ENCODE measurements around the gene SNX27.
"Not testable (repeated sequence)": the region's sequence is repeated elsewhere in the genome, so short reads cannot be mapped to it uniquely, and the experiment has no call there.

Gene SNX27

DNA sequence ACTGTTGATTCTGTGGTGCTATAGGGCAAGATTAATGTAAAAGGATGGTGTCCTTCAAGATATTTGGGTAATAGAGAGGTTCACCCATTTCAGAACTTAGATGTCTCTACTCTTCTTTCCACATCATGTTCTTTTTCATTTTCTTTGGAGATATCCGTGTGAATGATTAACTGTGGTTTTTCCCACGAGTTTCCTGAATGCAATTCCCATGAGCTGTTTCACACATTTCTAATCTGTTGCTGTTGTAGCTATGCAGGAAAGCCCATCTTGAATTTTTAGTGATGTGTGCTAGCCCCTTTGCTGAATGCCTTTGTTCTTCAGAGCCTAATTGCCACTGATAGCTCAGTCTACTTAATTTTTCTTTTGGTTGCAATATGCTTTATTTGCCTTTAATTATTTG lies 27.6 kb downstream of the SNX27 start:
- peak; percentile 75 for DNase-seq (ENCODE audit: low read depth)

DNA sequence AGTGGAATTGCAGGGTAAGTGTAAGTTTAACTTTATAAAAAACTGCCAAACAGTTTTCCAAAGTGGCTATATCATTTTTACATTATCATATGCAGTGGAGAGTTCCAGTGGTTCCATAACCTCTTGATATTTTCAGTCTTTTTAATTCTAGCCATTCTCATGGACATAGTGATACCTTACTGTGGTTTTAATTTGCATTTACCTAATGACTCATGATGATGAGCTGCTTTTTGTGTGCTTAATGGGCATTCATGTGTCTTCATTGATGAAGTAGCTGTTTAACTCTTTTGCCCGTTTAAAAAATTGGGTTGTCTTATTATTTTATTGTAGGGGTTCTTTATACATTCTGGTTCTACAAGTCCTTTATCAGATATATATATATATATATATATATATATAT lies 29.4 kb downstream of the SNX27 start:
- peak; percentile 17 for DNase-seq (ENCODE audit: low read depth)

DNA sequence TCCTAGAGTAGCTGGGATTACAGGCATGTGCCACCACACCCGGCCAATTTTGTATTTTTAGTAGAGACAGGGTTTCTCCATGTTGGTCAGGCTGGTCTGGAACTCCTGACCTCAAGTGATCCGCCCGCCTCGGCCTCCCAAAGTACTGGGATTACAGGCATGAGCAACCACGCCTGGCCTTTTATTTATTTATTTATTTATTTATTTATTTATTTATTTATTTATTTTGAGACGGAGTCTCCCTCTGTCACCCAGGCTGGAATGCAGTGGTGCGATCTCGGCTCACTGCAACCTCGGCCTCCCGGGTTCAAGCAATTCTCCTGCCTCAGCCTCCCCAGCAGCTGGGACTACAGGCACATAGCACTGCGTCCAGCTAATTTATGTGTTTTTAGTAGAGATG lies 31.2 kb downstream of the SNX27 start:
- not testable (repeated sequence) for DNase-seq (ENCODE audit: low read depth)

DNA sequence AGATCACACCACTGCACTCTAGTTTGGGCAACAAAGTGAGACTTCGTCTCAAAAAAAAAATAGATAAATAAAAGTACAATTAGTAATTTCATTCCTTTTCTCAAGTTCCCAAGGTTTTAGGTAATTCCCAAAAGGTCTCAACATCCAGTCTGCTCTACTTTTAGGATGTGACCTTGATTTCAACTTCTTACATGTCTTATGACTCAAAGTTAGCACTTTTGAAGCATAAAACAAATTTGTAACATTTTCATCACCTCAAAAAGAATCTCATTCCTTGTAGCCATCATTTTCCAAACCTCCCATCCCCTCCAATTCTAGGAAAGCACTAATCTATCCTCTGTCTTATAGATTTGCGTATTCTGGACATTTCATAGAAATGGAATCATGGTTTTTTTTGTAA lies 32.2 kb downstream of the SNX27 start:
- no peak for DNase-seq (ENCODE audit: low read depth)

DNA sequence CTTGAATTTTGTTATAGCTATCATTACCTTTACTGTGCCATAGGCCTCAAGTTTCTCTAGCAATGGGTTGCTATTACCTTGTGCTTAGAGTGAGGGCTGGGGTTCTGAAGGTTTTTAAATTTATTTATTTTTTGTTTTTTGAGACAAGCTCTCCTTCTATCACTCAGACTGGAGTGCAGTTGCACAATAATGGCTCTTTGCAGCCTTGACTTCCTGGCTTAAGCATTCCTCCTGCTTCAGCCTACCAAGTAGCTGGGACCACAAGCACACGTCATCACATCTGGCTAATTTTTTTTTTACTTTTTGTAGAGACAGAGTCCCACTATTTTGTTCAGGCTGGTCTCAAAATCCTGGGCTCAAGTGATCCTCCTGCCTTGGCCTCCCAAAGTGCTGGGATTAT lies 41.5 kb downstream of the SNX27 start:
- peak; percentile 55 for DNase-seq (ENCODE audit: low read depth)

DNA sequence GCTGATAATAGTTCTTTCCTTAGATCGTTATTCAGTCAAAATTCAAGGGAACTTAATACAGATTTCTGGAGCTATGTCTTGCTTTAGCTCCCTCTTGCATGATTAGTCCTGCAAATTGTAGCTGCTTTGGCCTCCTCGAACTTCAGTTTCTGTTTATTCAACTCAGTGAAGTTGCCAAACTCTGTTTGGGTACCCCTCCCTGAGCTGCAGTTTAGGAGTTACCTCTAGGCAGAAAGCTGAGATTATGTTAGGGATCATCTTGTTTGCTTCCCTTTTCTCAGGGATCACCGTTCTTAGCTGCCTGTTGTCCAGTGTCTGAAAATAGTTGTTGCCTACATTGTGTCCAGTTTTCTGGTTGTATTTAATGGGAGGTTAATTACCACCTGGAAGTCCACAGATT lies 43.5 kb downstream of the SNX27 start:
- no peak for DNase-seq (ENCODE audit: low read depth)

DNA sequence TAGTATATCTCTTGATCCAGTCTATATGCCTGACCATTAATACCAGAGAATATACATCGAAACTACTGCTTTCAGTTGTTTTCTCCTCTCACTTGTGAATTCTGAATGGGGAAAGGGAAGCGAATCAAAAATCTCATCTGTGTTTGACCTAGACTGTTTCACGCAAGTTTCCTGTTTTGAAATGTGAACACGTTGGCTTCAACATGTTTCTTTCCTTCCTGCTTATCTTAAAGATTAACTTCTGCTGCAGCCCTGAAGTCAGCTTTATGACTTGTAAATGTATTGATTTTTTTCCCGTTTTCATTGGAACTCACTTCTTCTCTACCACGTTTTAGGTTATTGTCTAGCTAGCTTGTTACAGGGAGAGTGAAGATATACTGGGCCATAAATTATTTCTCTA lies 49.9 kb downstream of the SNX27 start:
- DNase-seq (ENCODE audit: low read depth) = no peak

DNA sequence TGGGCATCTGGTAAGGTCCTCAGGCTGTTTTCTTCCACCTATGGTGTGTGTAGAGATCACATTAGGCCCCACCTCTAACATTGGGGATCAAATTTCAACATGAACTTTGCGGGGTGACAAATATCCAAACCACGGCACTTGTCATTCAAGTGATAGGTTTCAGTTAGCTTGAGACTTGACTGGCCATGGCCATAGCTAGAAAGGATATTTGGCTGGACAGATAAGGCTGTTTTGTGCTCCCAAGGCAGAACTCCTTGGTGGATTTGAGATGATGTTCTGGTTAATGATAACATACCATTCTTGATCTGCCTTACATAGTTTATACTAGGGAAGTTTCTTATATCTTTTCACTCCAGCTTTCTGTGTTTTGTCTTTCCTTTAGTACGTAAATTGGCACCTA lies 56.2 kb downstream of the SNX27 start:
- no peak for DNase-seq (ENCODE audit: low read depth)

DNA sequence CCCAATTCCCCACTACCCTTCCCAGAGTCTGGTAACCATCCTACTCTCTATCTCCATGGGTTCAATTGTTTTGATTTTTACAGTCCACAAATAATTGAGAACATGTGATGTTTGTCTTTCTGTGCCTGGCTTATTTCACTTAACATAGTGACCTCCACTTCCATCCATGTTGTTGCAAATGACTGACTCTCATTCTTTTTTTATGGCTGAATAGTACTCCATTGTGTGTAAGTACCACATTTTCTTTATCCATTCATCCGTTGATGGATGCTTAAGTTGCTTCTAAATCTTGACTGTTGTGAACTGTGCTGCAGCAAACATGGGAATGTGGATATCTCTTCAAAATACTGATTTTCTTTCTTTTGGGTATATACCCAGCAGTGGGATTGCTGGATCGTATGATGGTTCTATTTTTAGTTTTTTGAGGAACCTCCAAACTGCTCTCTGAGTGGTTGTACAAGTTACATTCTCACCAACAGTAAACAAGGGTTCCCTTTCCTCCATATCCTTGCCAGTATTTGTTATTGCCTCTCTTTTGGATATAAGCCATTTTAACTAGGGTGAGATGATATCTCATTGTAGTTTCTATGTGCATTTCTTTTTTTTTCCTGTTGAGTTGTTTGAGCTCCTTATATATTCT lies 58.3 kb downstream of the SNX27 start:
- DNase-seq (ENCODE audit: low read depth) = not testable (repeated sequence)

DNA sequence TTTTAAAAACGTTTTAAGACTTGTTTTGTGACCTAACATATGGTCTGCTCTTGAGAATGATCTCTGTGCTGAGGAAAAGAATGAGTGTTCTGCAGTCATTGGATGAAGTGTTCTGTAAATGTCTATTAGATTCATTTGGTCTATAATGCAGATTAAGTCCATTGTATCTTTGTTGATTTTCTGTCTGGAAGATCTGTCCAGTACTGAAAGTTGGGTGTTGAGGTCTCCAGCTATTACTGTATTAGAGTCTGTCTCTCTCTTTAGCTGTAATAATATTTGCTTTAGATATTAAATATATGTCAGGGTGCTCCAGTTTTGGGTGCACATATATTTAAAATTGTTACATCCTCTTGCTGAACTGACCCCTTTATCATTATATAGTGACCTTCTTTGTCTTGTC lies 61.6 kb downstream of the SNX27 start:
- DNase-seq (ENCODE audit: low read depth) = no peak

DNA sequence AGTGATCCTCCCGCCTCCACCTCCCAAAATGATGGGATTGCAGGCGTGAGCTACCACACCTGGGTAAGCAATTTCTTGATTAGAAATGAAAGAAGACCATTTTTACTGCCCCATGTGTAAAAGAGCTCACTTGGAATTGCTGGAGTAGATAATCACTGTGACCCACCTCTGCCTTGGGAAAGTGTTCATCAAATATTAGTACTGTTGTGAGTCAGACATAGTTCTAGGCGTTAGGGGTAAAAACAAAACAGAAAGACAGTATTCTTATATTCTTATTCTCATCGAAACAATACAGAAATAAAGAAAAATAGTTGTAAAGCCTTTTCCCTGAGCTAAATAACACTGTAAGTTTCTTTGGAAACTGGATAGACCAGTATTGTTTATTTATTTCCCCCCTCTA lies 68.5 kb downstream of the SNX27 start:
- peak; percentile 58 for DNase-seq (ENCODE audit: low read depth)

DNA sequence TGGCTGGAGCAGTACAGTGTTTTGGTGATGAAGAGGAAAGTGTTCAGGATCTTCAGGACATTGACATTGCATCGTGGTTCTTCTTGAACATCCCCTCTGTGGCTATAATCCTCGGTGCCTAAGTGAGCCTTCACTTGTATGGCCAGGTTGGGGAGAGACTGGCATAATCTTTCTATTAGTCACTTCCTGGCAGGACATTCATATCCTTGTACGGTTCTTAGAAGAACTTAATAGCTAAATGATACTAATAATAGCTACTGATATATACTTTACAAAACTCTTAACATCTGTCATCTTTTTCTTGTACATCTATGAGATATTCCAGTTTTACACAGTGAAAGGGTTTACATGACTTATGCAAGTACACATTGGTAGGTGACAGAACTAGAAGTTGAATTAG lies 69.0 kb downstream of the SNX27 start:
- peak; percentile 92 for DNase-seq (ENCODE audit: low read depth)

DNA sequence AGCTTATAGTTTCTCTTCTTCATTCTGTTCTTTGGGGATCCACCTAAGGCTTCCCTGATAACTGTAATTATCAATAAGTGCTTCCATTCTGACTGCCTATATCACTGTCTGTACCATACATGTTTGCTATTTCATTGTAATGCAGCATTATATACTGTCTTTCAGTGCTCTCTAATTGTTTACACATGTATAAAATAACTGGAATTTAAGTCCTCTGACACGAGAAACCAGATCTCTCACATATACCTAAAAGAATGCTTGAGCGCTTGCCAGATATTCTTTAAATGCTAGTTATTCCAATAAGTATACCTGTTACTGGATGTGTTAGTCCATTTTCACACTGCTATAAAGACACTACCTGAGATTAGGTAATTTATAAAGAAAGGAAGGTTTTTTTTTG lies 70.1 kb downstream of the SNX27 start:
- peak; percentile 6 for DNase-seq (ENCODE audit: low read depth)

DNA sequence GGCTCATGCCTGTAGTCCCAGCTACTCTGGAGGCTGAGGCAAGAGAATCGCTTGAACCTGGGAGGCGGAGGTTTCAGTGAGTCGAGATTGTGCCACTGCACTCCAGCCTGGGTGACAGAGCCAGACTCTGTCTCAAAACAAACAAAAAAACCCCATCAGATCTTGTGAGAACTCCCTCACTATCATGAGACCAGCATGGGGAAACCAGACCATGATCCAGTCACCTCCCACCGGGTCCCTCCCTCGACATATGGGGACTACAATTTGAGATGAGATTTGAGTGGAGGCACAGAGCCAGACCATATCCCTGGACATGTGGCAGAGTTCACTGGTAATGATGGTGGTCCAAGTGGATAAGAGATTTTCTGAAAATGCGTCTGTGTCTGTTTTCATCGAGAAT lies 71.1 kb downstream of the SNX27 start:
- not testable (repeated sequence) for DNase-seq (ENCODE audit: low read depth)

DNA sequence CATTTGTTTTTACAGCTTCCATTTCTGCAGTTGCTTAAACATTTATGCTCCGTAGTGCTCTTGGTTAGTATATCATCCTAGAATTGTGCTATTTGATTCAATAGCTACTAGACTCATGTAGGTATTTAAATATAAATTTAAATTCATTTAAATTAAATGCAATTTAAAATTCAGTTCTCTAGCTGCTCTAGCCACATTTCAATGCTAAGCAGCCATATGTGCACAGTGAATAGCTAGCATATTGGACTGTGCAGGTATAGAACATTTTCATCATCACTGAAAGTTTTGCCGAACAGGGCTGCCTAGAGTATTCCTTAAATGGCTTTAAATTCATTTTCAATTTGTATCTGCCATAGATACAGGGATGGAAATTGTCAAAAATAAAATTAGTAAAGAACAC lies 72.3 kb downstream of the SNX27 start:
- DNase-seq (ENCODE audit: low read depth) = no peak

DNA sequence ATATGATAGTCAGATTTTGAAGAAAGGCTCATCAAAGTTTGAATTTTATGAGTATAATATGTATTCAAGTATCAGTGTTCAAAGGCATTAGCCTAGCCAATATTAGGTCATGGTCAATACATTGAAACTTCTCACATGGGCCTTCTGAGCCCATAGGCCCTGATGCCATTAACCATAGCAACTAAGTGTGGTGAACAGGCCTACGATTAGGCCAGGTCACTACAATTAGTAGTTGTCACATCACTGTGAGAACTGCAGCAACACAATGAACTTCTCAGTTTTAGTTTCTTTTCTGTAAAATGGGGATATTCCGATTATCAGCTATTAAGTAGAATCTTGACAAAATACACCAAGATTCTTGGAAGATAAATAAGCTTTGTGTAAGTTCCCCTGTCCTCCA lies 74.7 kb downstream of the SNX27 start:
- no peak for DNase-seq (ENCODE audit: low read depth)

DNA sequence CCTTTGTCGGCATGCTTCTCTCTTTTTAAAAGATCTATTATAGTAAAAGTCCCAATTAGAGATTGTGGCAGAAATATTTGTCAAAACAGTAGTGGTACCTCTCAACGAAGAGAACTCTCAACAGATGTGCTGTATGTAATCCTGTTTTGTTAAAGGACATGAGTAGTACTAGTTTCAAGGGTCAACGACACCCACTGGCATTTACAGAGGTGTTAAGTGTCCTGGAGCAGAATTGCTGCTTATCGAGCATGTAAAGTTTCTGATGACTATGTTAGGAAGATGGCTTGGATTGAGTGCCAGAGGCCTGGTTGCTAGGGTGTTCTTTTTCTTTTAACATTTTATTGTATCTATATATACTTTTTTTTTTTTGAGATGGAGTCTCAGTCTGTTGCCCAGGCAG lies 77.6 kb downstream of the SNX27 start:
- no peak for DNase-seq (ENCODE audit: low read depth)

DNA sequence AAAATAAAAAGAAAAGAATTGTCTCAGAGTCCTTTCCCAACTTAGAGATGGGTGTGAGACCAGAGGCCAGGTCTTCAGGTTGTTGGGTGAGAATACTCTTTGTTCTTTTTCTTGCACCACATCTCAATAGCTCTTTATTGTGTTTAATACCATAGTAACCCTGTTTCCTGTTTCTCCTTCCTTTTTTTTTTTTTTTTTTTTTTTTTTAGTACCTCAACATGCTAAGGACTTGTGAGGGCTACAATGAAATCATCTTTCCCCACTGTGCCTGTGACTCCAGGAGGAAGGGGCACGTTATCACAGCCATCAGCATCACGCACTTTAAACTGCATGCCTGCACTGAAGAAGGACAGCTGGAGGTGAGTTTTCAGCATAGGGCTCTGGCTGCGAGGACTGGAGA lies 80.4 kb downstream of the SNX27 start:
- no peak for DNase-seq (ENCODE audit: low read depth)

DNA sequence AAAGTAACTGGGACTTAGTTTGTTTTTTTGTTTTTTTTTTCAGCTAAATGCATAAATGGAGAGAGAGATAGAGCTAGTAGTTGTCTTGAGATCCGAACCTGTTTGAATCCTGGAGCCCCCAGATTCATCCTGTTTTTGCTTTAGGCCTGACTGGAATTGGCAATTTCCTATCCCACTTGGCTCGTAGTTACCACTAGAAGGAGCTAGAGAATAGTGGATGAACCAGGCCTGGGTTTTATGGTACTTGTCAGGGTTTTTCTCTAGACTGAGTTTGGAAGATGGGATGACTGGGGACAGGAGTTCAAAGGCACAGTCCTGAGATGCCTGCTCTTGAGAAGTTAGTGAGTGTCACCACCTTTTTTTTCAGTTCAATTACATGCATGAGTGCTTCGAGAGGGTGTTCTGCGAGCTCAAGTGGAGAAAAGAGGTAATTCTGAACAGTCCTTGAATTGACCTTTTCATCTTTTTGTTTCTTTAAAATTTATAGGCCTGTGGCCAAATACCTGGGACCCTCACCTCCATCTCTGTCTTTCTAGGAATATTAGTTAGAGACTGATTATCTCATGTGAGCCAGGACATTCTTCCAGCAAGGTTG lies 81.3 kb downstream of the SNX27 start:
- DNase-seq (ENCODE audit: low read depth) = peak; percentile 60

DNA sequence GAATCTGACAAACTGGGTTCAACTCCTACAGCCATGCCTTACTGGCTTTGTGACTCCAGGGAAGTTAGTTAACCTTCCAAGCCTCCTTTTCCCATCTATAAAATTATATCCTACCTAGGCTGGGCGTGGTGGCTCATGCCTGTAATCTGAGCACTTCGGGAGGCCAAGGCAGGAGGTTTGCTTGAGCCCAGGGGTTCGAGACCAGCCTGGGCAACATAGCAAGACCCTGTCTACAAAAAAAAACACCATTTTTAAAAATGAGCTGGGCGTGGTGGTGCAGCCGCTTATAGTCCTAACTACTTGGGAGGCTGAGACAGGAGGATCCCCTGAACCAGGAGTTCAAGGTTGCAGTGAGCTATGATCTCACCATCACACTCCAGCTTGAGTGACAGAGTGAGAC lies 89.7 kb downstream of the SNX27 start:
- no peak for DNase-seq (ENCODE audit: low read depth)

DNA sequence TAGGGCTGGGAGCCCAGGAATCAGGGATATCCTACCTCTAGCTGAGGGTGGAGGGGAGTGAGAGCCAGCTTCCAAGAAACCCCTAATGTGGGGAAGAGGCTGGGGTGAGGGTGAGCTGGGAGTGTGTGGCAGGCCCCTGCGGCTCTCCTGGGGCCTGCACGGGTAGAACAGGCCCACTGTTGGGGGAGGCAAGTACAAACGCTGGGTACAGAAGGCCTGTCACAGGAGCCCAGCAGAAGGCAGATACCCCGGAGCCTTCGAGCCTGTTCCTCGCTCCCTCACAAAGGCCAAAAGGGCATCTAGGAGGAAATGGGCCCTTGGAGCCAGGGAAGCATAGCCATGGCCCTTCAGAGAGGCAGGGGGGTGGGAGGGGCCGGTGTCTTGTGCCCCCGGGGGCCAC lies 91.1 kb downstream of the SNX27 start:
- no peak for DNase-seq (ENCODE audit: low read depth)

DNA sequence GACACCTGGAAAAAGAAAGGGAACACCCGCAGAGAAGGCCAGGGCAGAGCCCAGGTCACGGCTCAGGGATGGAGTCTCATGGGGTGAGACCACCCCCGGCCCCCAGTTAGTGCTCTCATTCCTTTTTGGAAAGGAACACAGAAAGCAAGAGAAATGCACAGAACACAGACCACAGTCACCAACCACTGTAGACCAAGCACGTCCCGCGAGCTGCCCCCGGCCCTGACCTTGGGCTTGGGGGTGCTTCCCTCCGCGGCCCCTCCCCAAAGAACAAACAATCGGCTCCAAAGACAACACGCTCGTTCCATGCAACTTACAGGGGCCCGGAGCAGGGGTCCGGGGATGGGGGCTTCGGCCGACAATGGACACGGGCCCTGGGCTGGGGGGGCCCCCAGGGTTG lies 92.0 kb downstream of the SNX27 start:
- DNase-seq (ENCODE audit: low read depth) = no peak

DNA sequence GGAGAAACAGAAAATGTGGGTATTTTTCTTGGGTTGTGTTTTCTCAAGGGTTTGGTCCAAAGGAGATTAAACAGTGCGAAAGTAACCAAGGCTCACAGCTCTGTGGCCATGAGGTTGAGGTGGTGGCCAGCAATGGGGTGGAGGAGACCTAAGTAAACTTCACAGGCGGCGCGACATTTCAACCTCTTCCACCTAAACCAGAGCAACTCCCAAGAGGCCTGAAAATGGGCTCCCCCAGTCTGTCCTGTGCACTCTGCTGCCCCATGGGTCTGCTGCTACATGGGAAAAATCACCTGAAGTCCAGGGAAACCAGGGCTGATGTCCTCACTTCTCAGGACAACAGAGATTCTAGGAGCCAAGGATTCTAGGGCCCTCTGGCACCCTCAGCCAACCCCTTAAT lies 92.4 kb downstream of the SNX27 start:
- no peak for DNase-seq (ENCODE audit: low read depth)

DNA sequence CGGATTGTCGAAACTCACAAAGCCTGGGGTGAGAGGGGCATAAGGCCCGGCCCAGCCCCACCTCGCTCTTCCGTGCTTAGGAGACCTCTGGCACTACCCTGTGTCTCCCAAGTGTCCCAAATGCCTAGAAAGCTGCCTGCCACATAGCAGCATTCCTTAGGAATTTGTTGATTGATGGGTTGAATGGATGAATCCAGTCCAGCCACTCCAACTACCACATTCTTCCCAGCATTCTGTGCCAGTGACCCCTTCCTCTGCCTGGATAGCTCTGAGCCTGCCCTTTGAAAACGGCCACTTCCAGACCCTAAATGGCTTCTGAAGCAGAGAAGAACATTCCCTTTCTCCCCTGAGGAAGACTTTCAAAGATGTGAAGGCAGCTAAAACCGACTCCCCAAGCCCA lies 93.3 kb downstream of the SNX27 start:
- no peak for DNase-seq (ENCODE audit: low read depth)

Data from ELR (cell line).